ENCODE data around the gene UNC13C.

Gene UNC13C

DNA sequence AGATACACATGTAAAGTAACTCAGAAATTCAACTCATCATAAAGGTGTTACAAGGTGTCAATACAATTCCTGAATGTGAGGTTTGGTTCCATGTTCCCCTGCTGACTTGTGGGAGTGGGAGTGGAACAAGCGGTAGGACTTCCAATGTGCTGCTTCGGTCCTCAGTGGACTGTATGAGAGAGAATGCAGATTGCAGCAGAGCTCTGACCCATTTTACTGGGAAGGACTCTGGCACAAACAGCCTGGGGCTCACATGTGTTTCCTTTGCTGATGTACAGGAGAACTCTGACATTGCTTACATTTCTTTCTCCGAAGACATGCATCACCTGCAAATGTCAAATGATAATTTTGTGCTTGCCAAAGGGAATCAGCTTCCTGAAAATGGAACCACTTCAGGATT, 111.5 kb downstream of the UNC13C start:
- TF ChIP-seq EGR1 (IDR thresholded peaks at IDR 0.05) (no peak), ZBTB7A (IDR thresholded peaks at IDR 0.05; ENCODE audit: low read depth) (no peak), USF1 (IDR thresholded peaks at IDR 0.05) (no peak), EP300 (IDR thresholded peaks at IDR 0.05; ENCODE audit: borderline replicate concordance) (no peak), CEBPB (IDR thresholded peaks at IDR 0.05) (no peak), CREB1 (IDR thresholded peaks at IDR 0.05; ENCODE audit: low read depth) (no peak), MAX (IDR thresholded peaks at IDR 0.05) (no peak), FOXM1 (IDR thresholded peaks at IDR 0.05; ENCODE audit: borderline replicate concordance, low read depth) (no peak), RAD21 (IDR thresholded peaks at IDR 0.05; ENCODE audit: low read depth) (no peak), YY1 (IDR thresholded peaks at IDR 0.05; ENCODE audit: low read depth) (no peak), TEAD4 (IDR thresholded peaks at IDR 0.05) (no peak), NFIC (IDR thresholded peaks at IDR 0.05) (no peak), TCF12 (IDR thresholded peaks at IDR 0.05; ENCODE audit: low read depth) (no peak), TAF1 (IDR thresholded peaks at IDR 0.05; ENCODE audit: low read depth) (no peak)
- TF ChIP-seq, protein P1, sequence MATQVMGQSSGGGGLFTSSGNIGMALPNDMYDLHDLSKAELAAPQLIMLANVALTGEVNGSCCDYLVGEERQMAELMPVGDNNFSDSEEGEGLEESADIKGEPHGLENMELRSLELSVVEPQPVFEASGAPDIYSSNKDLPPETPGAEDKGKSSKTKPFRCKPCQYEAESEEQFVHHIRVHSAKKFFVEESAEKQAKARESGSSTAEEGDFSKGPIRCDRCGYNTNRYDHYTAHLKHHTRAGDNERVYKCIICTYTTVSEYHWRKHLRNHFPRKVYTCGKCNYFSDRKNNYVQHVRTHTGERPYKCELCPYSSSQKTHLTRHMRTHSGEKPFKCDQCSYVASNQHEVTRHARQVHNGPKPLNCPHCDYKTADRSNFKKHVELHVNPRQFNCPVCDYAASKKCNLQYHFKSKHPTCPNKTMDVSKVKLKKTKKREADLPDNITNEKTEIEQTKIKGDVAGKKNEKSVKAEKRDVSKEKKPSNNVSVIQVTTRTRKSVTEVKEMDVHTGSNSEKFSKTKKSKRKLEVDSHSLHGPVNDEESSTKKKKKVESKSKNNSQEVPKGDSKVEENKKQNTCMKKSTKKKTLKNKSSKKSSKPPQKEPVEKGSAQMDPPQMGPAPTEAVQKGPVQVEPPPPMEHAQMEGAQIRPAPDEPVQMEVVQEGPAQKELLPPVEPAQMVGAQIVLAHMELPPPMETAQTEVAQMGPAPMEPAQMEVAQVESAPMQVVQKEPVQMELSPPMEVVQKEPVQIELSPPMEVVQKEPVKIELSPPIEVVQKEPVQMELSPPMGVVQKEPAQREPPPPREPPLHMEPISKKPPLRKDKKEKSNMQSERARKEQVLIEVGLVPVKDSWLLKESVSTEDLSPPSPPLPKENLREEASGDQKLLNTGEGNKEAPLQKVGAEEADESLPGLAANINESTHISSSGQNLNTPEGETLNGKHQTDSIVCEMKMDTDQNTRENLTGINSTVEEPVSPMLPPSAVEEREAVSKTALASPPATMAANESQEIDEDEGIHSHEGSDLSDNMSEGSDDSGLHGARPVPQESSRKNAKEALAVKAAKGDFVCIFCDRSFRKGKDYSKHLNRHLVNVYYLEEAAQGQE (IDR thresholded peaks at IDR 0.05; ENCODE audit: low read depth): no peak

DNA sequence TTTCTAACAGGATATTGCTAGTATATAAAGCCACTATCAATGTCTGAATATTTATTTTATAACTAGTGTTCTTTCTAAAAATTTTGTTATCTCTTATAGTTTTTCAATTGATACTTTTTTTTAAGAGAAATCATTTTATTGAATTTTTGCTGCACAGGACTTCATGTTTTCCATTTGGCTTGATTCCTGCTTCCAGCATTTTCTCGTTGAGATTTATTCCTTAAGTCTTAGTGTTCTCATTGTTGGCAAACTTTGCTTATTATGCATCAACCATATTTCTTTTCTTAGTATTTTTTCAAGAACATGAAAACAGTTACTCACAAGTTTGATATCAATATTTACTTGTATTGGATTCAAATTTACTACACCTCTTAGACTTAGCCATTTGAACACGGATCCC, 113.4 kb downstream of the UNC13C start:
- TF ChIP-seq YY1 (IDR thresholded peaks at IDR 0.05; ENCODE audit: low read depth) (no peak), EP300 (IDR thresholded peaks at IDR 0.05; ENCODE audit: borderline replicate concordance) (no peak), FOXM1 (IDR thresholded peaks at IDR 0.05; ENCODE audit: borderline replicate concordance, low read depth) (no peak), CREB1 (IDR thresholded peaks at IDR 0.05; ENCODE audit: low read depth) (no peak), CEBPB (IDR thresholded peaks at IDR 0.05) (no peak)
- TF ChIP-seq, protein P1 (IDR thresholded peaks at IDR 0.05; ENCODE audit: low read depth): no peak

DNA sequence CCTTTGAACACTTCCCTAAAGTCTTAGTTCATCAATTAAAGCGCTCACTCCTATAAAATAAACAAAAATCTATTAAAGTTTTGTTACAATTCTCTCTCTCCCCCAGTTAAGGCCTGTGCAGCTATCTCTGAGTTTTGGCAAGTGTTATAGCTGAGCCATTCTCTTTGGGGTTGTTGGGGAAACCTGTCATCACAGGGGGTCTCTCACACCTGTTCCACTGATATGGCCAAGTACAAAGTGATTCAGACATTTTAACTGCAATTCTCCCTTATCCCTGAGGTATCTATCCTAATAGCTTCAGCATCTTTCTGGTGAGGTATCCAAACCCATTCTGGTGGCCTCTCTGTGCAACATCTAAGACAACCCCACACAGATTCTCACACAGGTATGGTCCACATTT, 116.4 kb downstream of the UNC13C start:
- TF ChIP-seq TEAD4 (IDR thresholded peaks at IDR 0.05): no peak
- TF ChIP-seq FOXM1 (IDR thresholded peaks at IDR 0.05; ENCODE audit: borderline replicate concordance, low read depth): no peak
- TF ChIP-seq USF1 (IDR thresholded peaks at IDR 0.05): no peak

DNA sequence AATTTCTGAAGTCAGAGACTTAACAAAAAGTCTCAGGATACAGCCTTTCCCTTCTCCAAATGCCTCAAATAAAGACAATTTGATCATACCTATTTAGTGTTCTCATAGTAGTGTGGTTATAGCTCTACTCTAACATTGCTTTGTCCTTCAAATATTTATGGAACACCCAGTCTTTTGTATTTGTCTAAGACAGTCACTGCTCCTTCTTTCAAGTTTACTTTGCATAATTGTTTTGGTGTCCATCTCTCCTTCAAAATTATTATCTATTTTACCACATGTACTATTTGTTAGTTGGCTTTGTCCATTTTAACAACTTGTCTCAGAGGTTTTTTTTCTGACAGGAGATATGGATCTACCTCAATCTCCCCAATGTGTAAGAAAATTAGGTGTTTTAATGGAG, 118.8 kb downstream of the UNC13C start:
- TF ChIP-seq MAX (IDR thresholded peaks at IDR 0.05) (no peak), USF1 (IDR thresholded peaks at IDR 0.05) (no peak), TCF12 (IDR thresholded peaks at IDR 0.05; ENCODE audit: low read depth) (no peak), NFIC (IDR thresholded peaks at IDR 0.05) (no peak), RAD21 (IDR thresholded peaks at IDR 0.05; ENCODE audit: low read depth) (no peak), EGR1 (IDR thresholded peaks at IDR 0.05) (no peak), EP300 (IDR thresholded peaks at IDR 0.05; ENCODE audit: borderline replicate concordance) (no peak), FOXM1 (IDR thresholded peaks at IDR 0.05; ENCODE audit: borderline replicate concordance, low read depth) (no peak), CEBPB (IDR thresholded peaks at IDR 0.05) (no peak), ZBTB7A (IDR thresholded peaks at IDR 0.05; ENCODE audit: low read depth) (no peak), CREB1 (IDR thresholded peaks at IDR 0.05; ENCODE audit: low read depth) (no peak), TEAD4 (IDR thresholded peaks at IDR 0.05) (no peak), YY1 (IDR thresholded peaks at IDR 0.05; ENCODE audit: low read depth) (no peak), TAF1 (IDR thresholded peaks at IDR 0.05; ENCODE audit: low read depth) (no peak)
- TF ChIP-seq, protein P1 (IDR thresholded peaks at IDR 0.05; ENCODE audit: low read depth): no peak

Measured in Ishikawa (cell line).